Effector CD8-positive, alpha-beta T cell (primary cell): Measurements from ENCODE around the gene FHOD1.

ENCODE experiments used
- DNase-seq: peaks from one replicate; lab custom pipeline; 2025; lab: John Stamatoyannopoulos, UW

FHOD1 gene

DNA sequence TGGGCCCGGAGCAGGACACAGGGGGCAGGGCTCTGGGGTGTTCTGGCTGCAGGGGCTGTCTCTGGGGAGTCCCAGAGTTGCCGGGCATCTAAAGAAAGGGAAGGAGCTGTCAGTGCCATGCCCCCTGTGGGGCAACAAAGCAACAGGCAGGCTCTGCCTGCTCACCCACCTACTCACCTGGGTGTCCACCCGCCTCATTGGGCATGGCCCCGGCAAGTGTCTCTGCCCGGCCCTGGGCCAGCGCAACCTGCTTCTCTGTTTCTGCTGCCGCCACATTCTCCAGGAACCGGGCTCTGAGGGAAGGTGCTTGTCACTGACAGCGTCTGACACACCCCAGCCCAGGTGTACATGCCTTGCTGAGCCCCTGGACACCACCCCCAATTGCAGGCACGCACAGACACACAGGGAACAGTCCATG is 13.1 kb downstream of the FHOD1 start:
- no peak for DNase-seq

DNA sequence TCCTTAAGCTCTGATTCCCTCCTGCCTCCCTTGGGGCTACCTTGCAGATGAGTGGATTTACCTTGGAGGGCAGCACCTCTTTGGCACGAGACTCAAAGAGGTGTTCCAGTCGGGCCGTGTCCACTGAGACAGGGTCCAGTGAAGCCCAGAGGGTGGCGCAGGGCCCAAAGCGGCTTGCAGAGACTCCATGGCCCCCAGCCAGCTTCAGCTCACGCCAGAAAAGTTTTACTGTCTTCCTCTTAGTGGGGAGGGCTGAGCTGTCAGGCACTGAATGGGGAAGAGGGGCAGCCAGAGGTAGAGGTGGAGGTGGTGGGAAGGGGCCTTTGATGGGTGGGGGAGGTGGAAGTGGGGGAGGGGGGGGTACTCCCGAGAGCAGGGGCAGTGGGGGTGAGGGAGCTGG is 13.7 kb downstream of the FHOD1 start:
- no peak for DNase-seq

DNA sequence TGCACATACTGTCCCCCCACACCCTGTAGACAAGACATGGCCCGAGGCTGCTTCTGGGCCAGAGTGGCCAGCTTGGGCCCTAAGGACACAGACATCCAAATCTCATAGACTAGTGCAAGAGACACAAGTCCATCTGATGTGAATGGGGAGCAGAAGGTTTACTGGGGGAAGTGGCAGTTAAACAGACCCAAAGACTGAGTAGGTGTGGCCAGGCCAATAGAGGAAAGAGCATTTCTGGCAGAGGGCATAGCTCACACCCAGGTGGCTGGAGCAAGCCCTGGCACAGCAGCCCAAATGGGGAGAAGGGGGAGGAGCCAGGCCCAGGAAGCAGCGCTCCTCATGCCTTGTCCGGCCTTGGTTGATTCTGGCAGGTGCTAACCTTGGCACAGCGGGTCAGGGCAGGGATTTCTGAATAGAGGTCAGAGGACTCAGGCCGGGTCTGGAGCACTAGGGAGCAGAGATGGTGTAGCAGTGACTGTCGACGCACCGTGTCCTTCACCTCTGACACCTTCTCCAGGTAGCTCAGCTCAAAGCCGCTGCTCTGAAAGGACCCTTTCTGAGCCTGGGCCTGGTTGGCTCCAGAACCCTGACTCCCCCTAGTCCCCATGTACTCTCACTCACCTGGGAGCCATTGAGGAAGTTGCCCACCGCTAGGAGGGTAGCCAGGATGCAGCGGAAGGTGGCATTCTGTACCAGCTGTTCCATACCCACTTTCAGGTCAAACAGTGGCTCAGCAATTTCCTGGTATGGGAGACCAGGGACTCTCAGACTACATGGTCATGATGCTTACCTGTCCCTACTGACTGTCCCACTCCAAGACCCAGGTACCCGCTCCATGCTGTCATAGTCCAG is 16.2 kb downstream of the FHOD1 start:
- no peak for DNase-seq

DNA sequence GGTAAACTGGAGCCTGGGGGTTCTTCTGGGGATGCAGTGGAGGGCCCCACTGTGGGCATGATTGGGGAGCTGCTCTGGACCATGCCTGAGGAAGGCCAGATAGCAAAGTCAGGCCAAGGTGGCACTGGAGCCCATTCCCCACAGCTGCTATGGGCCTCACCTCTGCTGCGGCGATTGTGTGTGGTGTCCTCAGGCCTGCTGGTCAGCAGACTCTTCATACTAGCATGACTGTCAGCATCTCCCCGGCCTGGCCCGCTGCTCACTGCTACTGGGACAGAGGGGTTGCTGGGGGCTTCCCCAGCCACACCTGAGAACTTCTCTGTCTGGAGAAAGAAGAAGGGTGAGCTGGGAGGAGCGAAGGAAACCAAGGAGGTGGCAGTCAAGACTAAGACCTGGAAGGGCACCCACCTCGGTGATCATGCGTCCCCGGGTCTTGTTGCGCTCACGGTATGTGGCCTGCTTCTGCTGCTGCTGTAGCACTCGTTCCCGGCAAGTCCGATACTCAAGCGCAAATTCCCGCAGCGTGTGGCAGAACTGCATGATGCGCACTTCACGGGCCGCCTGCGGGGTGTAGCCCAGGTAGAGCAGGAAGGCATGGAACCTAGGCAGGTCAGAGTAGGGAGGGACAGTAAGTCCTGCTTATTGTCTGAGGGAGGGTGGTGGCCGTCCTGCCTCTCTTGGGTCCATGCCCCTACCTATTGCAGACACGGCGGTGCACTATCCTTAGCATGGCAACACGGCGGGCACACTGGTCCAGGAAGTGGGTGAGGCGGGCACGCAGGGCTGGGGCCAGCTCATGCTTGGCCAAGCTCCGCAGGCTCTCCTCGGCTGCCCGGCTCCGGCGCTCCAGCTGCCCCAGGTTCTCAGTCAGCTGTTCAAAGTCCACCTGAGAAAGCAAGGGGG is 17.1 kb downstream of the FHOD1 start:
- DNase-seq: no peak

DNA sequence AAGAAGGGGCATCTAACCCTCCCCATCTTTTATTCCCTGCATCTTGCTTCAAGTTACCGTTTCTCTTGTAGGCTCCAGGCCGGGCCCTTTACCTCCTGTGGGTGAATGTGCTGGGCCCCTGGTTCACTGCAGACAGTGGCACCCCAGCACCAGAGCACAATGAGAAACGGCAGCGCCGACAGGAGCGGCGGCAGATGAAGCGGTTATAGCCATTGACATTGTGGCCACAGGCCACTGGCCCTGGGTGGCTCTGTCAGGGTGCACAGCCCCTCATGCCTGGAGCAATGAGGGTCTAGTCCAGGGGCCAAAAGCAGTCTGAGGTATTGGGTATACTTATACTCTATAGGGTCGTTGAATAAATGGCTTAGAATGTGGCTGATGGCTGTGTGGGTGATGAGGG is 18.4 kb downstream of the FHOD1 start:
- DNase-seq: no peak

DNA sequence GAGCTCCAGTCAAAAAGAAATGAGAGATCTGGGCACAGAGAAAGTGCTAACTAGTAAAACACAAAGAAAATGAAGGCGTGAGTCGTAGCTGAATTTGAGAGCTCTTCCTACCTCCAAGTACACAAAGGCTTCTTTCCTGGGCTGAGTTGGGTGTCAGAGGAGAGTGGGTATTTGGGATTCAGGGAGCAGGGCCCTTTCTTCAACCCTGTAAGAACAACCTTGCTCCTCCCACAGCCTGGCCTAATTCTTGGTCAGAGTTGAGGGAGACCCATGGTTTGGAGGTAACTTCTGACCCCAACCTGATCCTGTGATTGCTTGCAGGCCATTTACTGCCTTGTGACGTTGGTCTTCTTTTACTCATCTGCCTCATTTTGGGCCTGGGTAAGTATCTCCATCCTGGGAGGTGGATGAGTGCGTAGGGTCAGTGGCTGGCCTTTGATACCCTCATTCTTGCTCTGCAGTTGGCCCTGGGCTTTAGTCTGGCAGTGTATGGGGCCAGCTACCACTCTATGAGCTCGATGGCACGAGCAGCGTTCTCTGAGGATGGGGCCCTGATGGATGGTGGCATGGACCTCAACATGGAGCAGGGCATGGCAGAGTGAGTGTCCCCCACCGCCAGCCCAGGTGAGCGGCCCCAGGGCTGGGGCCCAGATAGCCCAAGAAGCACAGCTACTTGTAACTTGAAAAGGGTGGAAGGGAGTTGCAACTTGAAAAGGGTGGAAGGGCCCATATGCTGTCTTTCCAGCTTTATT is 19.1 kb downstream of the FHOD1 start:
- DNase-seq: no peak

DNA sequence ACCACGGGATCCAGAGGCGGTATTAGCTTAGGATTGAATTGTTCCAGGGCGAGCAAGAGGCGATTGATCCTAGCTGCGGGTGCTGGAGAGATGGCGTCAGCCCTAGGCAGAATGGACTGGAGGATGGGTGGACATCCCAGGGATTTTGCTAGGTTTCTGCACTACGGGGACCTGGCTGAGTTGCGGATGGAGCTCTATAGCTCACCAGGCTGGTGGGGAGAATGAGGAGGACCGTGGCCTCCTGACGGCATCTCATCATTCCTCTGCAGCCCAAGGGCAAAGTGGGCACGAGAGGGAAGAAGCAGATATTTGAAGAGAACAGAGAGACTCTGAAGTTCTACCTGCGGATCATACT is 19.7 kb downstream of the FHOD1 start:
- DNase-seq: no peak

DNA sequence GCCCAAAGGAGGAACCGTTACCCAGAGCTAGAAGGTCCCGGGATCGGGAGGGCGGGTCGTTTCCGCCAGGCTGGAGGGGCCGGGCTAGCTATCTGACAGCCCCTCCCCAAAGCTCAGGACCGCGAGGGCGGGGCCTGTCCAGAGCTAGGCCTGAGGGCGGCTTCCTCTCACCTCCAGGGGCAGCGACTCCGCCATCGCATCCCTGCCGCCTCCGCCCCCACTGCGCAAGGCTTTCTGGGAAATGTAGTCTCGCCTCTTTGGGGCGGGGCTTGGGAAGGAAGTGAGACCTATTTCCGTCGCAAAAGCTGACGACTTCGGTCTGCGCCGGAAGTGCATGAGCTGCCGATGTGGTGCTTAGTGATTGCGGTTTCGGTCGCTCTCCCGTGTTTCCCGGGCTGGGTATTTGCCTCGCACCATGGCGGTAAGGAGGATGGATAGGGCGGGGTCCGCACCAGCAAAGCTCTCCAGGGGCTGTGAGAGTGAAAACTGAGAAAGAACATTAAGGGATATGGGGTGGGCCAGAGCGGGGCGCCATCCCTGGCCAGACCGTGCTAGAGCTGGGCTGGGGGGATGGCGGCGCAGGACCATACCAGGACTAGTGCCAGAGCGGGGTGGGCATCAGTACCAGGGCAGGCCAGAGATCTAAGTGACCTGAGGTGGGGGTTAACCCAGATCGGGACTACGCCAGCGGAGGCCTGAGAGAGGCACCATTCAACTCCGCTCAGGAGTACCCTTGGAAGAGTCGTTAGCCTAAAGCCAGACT is 20.3 kb downstream of the FHOD1 start, which contains the start of gene TMEM208:
Gene TMEM208, plus strand, starts transcription at position 327 of the 763 bp plus-strand sequence. Its CDS starts 89 bp downstream, at position 416.
- DNase-seq: peak; percentile 98

DNA sequence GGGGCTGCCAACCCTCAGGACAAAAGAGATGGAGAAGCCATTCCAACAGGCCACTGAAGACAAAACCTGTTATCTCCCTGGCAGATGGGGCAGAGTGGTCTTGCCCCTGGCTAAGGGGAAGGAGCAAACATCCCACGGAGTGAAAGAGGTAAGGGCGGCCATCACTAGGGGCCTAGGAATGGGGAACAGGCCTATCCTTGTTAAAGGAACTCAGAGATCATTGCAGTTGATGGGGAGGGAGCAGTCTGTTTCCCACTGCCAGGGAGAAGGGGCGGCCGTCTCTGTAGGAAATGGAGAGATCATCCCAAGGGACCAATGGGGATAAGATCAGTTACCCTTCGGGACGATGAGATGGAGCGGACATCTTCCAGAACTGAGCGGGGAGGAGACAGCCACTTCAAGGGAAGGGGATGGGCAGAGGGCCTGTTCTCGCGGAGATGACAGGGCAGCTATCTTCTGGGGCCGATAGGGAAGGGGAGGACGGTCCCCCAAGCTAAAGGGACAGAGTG is 20.9 kb downstream of the FHOD1 start:
- DNase-seq: no peak

DNA sequence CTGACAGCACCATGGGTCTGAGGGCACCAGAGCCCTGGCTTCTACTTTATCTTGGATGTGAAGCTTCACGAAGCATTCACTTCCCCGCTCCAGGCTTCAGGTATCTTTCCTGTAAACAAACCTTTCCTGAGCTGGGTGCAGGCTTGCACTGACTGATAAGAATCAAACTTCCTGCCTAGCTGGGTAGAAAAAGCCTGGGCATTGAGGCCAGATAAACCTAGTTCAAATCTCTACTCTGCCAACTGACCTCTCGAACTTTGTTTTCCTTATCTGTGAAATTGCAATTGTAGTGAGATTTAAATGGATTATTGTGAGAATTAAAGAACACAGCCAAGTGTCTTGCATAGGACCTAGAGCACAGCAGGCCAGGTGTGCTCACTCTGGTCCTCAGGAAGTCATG is 23.3 kb downstream of the FHOD1 start:
- no peak for DNase-seq

DNA sequence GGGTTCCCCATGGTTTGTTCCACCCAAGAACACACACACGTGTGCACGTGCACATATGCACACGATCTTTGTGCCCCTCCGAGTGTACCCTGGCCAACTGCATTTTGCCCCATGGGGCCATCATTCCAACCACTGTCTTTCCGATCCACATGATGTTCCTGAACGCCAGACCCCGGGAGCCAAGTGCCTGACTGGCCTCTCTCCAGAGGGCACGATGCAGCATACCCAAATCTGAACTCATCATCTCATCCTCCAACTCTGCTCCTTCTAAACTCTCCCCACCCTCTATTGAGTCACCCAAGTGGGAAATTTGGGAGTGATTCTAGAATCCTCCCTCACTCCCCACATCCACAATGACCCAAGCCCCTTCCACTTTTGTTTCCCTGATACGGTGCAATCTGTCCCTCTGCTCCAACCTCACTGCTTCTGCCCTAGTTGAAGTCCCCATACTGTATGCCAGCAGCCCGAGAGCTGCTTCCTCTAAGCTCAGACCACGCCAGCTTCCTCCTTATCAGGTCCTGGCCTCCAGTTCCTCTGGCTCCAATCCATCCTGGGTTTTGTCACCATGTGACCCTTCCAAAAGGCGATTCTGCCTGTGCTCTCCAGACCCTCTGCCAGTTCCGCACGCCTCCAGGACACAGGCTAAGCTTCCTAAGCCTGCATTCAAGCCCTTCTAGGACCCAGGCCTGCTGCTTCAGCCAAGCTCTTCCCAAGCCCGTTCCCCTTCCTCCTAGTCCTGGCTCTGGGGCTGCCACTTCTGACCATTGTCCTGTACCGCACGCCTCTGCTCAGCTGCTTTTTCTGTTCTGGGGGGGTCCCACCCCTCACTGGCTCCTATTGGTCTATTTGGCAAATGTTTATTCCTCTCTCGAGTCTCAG is 30.4 kb downstream of the FHOD1 start:
- no peak for DNase-seq

DNA sequence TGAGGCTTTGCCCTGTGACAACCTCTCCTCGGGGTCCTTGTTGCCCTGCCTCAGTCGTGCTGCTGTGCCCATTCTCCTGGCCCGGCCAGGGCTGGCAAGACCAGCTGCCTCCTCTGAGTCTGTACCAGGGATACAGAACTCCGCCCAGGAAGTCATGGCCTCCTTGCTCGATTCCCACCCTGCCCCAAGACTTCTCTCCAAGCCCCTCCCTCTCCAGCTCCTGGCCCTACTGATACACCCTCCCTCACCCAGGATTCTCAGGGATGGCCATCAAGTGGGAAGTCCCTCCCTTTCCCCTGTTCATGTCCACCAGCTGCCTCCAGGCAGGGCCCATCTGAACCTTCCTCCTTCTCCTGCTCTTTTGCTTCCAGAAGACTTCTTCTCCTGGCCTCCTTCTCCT is 31.6 kb downstream of the FHOD1 start:
- DNase-seq: no peak

DNA sequence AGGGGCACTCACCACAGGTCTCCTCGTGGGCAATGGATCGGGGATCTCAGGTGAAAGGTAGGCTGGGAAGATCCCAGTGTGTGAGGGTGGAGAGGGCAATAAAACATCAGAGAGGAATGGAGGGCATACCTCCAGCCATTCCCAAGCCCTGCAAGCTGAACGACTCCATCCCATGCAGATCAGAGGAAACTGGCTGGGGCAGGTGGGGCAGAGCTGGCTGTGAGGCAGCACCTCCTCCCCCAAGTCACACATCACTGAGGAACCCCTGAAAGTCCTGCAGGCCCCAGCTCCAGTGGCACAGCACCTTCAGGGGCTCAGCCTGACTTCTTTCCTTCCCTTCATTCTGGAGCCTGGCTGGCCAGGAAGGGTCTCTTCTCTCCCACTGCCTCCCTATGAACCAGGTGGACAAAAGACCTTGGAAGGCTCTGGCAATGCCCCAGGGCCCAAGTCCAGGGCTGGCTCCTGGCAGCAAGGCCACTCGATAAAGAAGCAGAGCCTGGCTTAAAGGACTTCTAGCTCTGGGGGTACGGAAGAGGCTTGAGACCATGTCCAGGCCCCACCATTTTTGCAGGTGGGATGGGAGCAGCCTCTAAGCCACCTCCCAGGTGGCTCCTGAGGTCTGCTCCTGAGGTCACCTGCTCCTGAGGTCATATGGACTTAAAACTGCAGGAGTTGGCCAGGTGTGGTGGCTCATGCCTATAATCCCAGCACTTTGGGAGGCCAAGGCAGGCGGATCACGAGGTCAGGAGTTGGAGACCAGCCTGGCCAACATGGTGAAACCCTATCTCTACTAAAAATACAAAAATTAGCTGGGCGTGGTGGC is 33.9 kb downstream of the FHOD1 start:
- DNase-seq: no peak

DNA sequence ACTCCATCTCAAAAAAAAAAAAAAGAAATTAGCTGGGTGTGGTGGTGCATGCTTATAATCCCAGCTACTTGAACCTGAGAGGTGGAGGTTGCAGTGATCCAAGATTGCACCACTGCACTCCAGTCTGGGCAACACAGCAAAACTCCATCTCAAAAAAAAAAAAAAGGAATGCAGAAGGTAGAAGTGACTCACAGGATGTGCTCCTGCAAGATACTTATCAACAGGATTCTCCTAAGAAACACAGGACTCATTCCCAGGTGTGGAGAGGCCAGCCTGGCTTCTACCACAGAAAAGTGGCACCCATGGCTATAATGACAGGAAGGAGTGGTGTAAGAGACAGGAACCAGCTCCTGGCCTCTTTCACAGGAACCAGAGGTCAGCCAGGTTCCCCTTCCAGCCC is 34.5 kb downstream of the FHOD1 start:
- no peak for DNase-seq

DNA sequence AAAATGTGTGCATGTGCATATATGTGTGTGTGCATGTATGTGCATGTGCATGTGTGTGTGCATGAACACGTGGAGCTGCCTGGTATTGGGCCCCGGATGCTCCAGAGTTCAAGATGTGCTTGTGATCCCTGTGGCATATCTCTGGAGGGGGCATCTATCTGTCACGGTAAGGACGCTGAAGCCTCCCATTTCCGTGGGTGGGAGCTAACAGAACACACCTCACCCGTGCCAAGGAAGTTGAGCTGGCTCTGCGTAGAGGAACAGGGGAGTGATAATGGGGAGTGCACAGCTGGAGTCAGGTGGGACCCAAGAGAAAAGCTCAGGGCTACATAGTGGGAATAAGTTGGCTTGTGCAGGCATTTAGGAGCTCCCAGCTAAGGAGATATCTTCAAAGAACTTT is 35.6 kb downstream of the FHOD1 start:
- no peak for DNase-seq

DNA sequence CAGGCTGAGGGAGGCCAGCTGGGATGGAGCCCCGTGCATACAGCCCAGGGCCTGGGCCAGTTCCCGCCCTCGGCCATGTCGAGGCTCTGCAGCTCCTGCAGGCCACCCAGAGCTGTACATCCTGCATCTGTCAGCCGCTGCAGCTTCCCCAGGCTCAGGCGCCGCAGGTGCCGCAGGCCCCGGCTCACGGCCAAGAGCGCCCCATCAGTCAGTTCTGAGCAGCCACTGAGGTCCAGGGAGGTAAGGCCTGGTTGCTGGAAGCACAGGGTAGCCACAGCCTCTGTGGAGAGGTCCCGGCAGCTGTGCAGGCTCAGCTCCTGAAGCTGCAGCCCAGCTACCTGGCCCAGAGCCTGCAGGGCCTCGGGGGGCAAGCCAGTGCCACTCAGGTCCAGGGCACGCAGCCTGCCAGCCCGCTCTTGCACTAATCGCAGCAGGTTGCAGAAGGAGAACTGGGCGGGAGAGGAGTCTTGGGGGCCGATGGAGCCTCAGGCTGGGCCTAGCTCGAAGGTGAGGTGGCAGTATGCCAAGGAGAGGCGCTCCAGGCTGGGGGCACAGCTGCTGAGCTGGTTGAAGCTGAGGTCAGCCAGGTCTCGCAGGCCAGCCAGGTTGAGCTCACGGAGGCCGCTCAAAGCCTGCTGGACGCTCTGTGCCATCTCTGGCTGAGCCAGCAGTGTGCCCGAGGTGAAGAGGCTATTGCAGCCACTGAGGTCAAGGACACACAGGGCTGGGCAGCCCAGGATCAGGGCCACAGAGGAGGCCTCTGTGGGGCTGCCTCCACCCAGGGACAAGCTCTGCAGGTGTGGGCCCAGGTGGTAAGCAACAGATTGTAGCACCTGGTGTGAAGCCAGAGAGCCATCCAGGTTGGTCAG is 37.0 kb downstream of the FHOD1 start:
- DNase-seq: no peak

DNA sequence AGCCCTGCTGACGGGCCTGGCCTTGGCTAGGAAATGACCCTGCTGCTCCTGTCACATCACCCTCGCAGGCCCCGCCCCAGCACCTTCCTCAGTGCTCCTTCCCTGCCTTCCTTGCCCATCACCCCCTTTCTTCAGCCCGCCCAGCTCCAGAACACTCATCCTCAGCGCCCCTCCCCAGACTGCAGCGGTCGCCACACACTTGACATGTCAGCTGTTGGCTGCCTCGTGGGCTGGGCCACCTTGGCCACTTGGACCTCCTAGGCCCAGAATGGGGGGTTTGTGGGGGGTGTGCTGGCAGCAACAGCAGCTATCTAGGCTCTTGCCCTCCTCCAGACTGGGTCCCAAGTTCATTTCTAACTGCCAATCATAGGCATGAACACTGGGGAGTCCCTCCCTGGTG is 37.7 kb downstream of the FHOD1 start:
- DNase-seq: no peak

DNA sequence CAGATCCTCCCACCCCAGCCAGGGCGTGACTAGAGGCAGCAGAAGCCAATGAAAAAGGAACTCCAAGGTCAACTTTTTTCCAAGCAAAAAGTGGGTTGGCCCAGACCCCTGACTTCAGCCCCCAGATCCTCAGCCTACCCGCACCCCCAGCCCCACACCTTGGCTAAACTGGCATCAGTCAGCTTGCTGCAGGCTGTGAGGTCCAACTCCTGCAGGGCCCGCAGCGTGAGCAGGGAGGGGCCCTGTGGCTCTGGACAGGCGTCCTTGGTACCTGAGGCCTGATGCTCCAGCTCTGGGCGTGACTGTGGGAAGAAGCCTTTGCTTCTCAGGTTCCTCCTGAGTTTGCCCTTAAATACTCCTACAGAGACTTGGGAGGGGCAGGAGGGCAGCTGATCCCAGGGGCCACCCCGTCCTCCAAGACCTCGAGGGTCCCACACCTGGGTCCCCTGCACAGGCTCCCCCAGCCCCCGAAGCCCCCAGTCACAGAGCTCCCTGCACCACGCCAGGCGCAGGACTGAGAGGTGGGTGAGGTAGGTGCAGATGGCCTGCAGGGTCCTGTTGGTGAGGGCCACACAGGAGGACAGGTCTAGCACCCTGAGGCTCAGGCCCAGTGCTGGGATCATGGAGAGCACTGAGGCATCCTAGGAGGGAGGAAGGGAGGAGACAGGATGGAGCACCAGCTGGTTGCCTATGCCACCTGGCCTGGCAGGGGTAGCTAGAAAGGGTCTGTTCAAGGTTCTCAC is 39.0 kb downstream of the FHOD1 start:
- no peak for DNase-seq
